Body of pancreas (tissue), 4 donors: ENCODE results near the gene PIH1D1. TPM values are rescaled to one million over a fixed set of nuclear protein-coding genes. Genes with fewer than 3 reads are reported as not detected.
A peak's percentile ranks its signal among the peaks of the same experiment; 100 is the strongest.

Source experiments
- ATAC-seq: fragments of 150-250 bp; one replicate; pipeline ENCODE4 v1.9.1; 2016
- DNase-seq, 4 donors: peaks; one replicate each; pipeline ENCODE4 v3.0.0-alpha.2; 2019
- H3K27ac ChIP-seq, 4 donors: fragments of 200-600 bp; sonication (generic); 1 replicate in 3 of 4; 2 replicates in 1 of 4; pipeline versions ENCODE4 v1.5.1 to v1.6.1; 2016 to 2019; ENCODE audit warnings: mild to moderate bottlenecking in 1 of 4, mixed read lengths in 1 of 4, moderate library complexity in 1 of 4
- H3K27me3 ChIP-seq, 2 donors: fragments of 200-600 bp; sonication (generic); one replicate each; pipeline ENCODE4 v1.6.0; 2016; ENCODE audit warnings: mild to moderate bottlenecking in 1 of 2
- H3K36me3 ChIP-seq, 2 donors: fragments of 200-600 bp; sonication (generic); replicated peaks in 1 of 2; 2 replicates each; pipeline ENCODE4 v1.5.1; 2016; ENCODE audit warnings: low read depth in 2 of 2; ENCODE audit not compliant: insufficient read depth in 1 of 2
- H3K4me1 ChIP-seq: fragments of 200-600 bp; sonication (generic); one replicate; pipeline ENCODE4 v1.6.0; 2016
- H3K4me3 ChIP-seq, 2 donors: fragments of 200-600 bp; sonication (generic); 1 replicate in 1 of 2; 2 replicates in 1 of 2; pipeline ENCODE4 v1.5.1; 2016 to 2019
- H3K9me3 ChIP-seq, 3 donors: fragments of 200-600 bp; sonication (generic); 1 replicate in 2 of 3; 2 replicates in 1 of 3; pipeline ENCODE4 v1.5.1; 2016
- POLR2A ChIP-seq, 3 donors: fragments of 450-650 bp; IDR thresholded peaks; one replicate each; pipeline ENCODE4 v1.6.1; 2016; ENCODE audit warnings: antibody characterized with exemption in 3 of 3, mild to moderate bottlenecking in 2 of 3
- WGBS, 2 donors: methylation state at CpG; one replicate each; pipeline ENCODE4 v1.1.5; 2017; 5-methylcytosine and 5-hydroxymethylcytosine counted together
- intact Hi-C: fragments of 100-400 bp; cut with DNase I; formaldehyde crosslinking; loops from one replicate; pipeline ENCODE4 v1.15.1; 2023
- total RNA-seq, 2 donors: library from RNA; depleted of rRNA; stranded (reverse); fragments of >200 nt; gene quantifications; one replicate each; pipeline ENCODE4 v1.1.0, GENCODE V29; 2016
- TF ChIP-seq, protein P1 (sequence below), 7 experiments: fragments of 450-650 bp in 4 of 7; fragments of 200-600 bp in 3 of 7; sonication (generic) in 3 of 7; IDR thresholded peaks; one replicate each; pipeline ENCODE4 v1.5.1; 2016 to 2019; ENCODE audit warnings: antibody characterized with exemption in 7 of 7

Gene PIH1D1
- total RNA-seq, 2 donors from 2014 or later = 57.0 to 63.3 TPM

DNA sequence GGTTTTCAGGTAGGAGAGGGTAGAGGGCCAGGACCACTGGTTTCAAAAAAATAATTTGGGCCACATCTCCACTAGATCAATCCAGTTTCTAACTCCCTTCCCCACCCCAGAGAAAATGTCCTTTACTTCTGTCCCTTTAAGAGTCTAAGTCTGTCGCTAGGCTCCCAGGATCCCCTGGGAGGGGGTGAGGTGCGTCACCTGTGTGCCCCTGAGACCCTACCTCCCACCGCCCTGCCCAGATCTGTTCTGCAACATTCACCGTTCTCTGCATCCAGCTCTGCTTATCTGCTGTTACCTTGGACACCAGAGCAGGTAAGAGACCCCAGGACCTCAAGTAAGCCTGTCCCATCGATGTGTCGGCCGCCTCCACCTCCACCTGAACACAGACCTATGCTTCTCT, 26.4 kb downstream of the PIH1D1 start, which contains the start of gene GFY:
Gene GFY (plus strand): TSS at position 211 of the 400 bp plus-strand sequence. CDS start 1,043 bp downstream, outside the sequence.
- DNase-seq (no peak), ATAC-seq (no peak)
- intact Hi-C loops = no loop called here
- Histone ChIP-seq H3K9me3 (no peaks in the 10 kb centered on the region), H3K27ac (no peak within 1 kb of the TSS), H3K27me3 (peaks cover 0 to 64% of the 10 kb centered on the region in 2 donors), H3K4me3 (no peak within 1 kb of the TSS), H3K36me3 (no peaks in the 10 kb centered on the region), H3K4me1 (peaks cover 36% of the 10 kb centered on the region)
- 34 to 43% methylated on average over 6 to 7 of the region's 7 CpGs for WGBS, 2 donors
- no peak for TF ChIP-seq POLR2A (IDR thresholded peaks at IDR 0.05)
- TF ChIP-seq, protein P1, sequence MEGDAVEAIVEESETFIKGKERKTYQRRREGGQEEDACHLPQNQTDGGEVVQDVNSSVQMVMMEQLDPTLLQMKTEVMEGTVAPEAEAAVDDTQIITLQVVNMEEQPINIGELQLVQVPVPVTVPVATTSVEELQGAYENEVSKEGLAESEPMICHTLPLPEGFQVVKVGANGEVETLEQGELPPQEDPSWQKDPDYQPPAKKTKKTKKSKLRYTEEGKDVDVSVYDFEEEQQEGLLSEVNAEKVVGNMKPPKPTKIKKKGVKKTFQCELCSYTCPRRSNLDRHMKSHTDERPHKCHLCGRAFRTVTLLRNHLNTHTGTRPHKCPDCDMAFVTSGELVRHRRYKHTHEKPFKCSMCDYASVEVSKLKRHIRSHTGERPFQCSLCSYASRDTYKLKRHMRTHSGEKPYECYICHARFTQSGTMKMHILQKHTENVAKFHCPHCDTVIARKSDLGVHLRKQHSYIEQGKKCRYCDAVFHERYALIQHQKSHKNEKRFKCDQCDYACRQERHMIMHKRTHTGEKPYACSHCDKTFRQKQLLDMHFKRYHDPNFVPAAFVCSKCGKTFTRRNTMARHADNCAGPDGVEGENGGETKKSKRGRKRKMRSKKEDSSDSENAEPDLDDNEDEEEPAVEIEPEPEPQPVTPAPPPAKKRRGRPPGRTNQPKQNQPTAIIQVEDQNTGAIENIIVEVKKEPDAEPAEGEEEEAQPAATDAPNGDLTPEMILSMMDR (IDR thresholded peaks at IDR 0.05) = no peak

DNA sequence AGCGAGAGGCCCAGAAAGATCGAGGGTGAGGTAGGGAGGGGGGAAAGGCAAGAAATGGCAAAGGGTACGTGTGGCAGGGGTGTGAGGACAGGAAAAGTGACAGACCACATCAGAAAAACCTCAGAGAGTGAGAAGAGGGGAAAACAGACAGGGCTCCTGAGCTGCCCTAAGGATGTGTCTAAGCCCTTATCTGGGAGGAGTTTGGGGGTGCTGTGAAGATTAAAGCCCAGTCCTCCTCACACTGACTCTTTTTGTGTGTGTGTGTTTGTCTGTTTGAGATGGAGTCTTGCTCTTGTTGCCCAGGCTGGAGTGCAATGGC, 27.7 kb downstream of the PIH1D1 start:
- TF ChIP-seq POLR2A (IDR thresholded peaks at IDR 0.05) = no peak
- TF ChIP-seq, protein P1 (IDR thresholded peaks at IDR 0.05) = no peak
- H3K27ac ChIP-seq = no peak overlapping the region
- H3K36me3 ChIP-seq = no peaks in the 10 kb centered on the region
- ATAC-seq = no peak
- intact Hi-C loops = no loop called here
- no peaks in the 10 kb centered on the region for H3K9me3 ChIP-seq
- H3K4me1 ChIP-seq = peaks cover 36% of the 10 kb centered on the region
- H3K4me3 ChIP-seq = no peak overlapping the region
- no peak for DNase-seq
- peaks cover 0 to 56% of the 10 kb centered on the region in 2 donors for H3K27me3 ChIP-seq
- 15 to 30% methylated on average over 3 of the region's 3 CpGs for WGBS, 2 donors

DNA sequence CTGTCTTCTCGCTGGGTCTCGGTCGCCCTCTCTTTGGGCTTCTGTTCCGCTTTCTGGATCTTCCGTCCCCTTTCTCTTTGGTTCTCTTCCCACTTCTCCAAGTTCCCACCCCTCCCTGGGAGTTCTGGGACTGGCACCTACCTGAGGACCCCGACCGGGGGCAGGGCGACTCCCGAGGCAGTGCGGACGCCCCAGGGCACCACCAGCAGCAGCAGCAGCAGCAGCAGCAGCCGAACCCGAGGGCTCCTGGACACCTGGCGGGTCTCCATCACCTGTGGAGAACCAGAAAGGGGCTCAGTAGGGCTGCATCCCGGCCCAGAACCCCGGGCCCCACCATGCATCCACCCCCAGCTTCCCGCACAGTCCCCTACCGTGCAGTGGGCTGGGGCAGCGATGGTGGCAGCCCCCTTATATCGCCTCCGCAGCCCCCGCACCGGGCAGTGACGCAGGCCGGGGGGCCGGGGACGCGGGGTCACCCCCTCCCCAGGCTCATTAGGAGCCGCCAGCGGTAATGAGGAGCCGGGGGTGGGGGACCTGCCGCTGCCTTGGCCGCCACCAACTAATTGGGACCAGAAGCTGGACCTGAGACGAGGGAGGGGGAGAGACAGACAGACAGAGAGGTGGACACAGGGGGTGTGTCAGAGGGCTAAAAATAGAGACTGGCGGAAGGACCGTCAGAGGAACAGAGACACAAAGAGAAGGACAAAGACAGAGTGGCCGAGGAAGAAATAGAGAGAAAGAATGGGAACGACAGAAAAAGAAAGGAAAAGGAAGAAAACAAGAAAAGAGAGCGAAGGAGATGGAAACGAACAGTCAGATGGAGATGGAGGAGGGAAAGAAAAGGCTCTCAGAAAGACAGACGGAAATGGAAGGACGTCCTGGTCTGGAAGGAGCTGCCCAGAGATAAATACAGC, 28.3 kb downstream of the PIH1D1 start, which contains the start of gene PTH2:
Gene PTH2 (minus strand): TSS at position 371 of the 914 bp plus-strand sequence. CDS start 102 bp downstream, at position 269.
- WGBS, 2 donors = 9 to 20% methylated on average over 17 to 40 of the region's 42 CpGs
- ATAC-seq (no peak), DNase-seq (no peak)
- Histone ChIP-seq H3K36me3 (no peaks in the 10 kb centered on the region), H3K4me1 (peaks cover 33% of the 10 kb centered on the region), H3K27me3 (peaks cover 0 to 54% of the 10 kb centered on the region in 2 donors), H3K27ac (no peak within 1 kb of the TSS), H3K9me3 (no peaks in the 10 kb centered on the region), H3K4me3 (no peak within 1 kb of the TSS)
- no peak for TF ChIP-seq POLR2A (IDR thresholded peaks at IDR 0.05)
- intact Hi-C loops = no loop called here

DNA sequence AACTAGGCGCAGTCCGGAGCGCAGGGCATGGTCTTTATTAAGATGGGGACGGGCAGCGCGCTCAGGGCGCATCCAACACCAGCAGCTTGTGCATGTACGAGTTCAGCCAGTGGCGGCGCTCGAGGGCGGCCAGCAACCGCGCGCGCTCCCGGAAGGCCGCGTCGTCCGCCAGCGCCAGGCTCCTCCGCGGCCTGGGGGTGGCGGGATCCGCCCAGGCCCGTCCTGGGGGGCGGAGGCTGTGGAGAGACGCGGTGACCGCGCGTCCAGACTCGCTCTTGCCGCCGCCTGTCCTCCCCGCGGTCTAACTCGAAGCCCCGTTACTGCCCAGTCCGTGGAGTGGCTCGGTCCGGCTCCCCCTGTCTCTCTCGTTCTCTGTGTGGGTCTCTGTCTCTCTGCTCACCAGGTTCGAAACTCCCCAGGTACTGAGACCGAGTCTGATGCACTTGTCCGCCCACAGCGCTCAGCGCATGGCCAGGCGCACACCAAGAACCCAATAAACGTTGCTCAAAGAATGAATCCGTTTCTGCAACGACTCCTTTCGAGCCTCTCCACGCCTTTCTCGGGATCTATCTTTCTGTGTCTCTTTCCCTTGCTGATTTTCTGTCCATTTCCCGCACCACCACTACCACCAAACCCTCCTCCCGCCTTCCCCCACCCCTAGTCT, 29.1 kb downstream of the PIH1D1 start:
- 3 to 6% methylated on average over 19 to 56 of the region's 58 CpGs for WGBS, 2 donors
- Histone ChIP-seq H3K4me3 (no peak overlapping the region), H3K27ac (no peak overlapping the region), H3K4me1 (peaks cover 25% of the 10 kb centered on the region), H3K27me3 (peaks cover 0 to 46% of the 10 kb centered on the region in 2 donors), H3K36me3 (no peaks in the 10 kb centered on the region), H3K9me3 (no peaks in the 10 kb centered on the region)
- intact Hi-C loops = no loop called here
- DNase-seq = peak; percentile 26 to 45 (median 38)
- ATAC-seq = peak; percentile 49
- TF ChIP-seq, protein P1 (IDR thresholded peaks at IDR 0.05) = peak; percentile 13 to 39 (median 24)
- TF ChIP-seq POLR2A (IDR thresholded peaks at IDR 0.05) = no peak

DNA sequence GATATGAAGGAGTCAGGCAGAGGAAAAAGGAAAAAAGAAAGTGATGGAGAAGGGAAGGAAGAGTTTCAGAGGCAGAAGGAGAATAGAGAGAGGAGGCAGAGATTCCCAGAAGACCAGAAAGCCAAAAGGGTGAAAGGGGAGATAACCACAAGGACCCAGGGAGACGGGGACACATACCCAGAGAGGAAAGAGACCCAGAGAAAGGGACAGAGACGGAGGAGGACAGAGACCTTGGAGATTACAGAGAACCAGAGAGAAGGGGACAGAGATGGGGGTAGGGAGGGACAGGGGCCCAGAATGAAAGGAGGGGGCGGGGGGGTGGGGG, 29.8 kb downstream of the PIH1D1 start:
- H3K27me3 ChIP-seq = peaks cover 0 to 39% of the 10 kb centered on the region in 2 donors
- intact Hi-C loops = no loop called here
- WGBS, 2 donors = 24 to 44% methylated on average over 3 of the region's 3 CpGs
- no peak for ATAC-seq
- no peak overlapping the region for H3K4me3 ChIP-seq
- no peak for DNase-seq
- TF ChIP-seq, protein P1 (IDR thresholded peaks at IDR 0.05) = no peak
- TF ChIP-seq POLR2A (IDR thresholded peaks at IDR 0.05) = no peak
- H3K27ac ChIP-seq = no peak overlapping the region
- H3K9me3 ChIP-seq = no peaks in the 10 kb centered on the region
- no peaks in the 10 kb centered on the region for H3K36me3 ChIP-seq
- peaks cover 24% of the 10 kb centered on the region for H3K4me1 ChIP-seq
